Measurements from ENCODE around the gene SPSB4. TPM values are rescaled to one million over a fixed set of nuclear protein-coding genes. Genes with fewer than 3 reads are reported as not detected.
A peak's percentile ranks its signal among the peaks of the same experiment; 100 is the strongest.

SPSB4 gene
- total and polyA plus RNA-seq, 2 of the 8 experiments (the other 6 are each of a cell fraction or from before 2014, with no cell fraction given) = 15.1 to 17.2 TPM

- Histone ChIP-seq H2BK15ac (ENCODE audit: low read length) (no peak overlapping the region), H3K27ac (ENCODE audit: low read depth, low read length) (no peak overlapping the region), H3K36me3 (ENCODE audit: control insufficient read depth in 2 of 4, insufficient read depth in 4 of 4, low read length in 3 of 4) (no peaks in the 10 kb centered on the region), H3K79me2 (ENCODE audit: control insufficient read depth in 1 of 2, insufficient read depth in 2 of 2, low read length in 2 of 2) (peaks cover 0 to 16% of the 10 kb centered on the region in 2 experiments; a peak in 1 of 4 replicates), H4K20me1 (replicated peaks in 1 of 2; ENCODE audit: control insufficient read depth in 1 of 2, insufficient read depth in 2 of 2, low read length in 2 of 2) (no peaks in the 10 kb centered on the region), H3K9me3 (ENCODE audit: insufficient read depth in 2 of 2, low read depth in 1 of 2, low read length in 1 of 2) (no peaks in the 10 kb centered on the region), H3K27me3 (replicated peaks in 1 of 4; ENCODE audit: control insufficient read depth in 3 of 4, extremely low read depth in 1 of 4, insufficient read depth in 3 of 4, low read length in 3 of 4) (no peaks in the 10 kb centered on the region), H2AK5ac (ENCODE audit: low read depth, low read length) (0 out of 2 replicates have a peak overlapping the region, but pooled peaks have one; percentile 9), H2AFZ (ENCODE audit: low read length) (no peak overlapping the region), H2BK12ac (ENCODE audit: low read depth, low read length) (peak overlapping the region; percentile 50; the same call in 1 of the 2 replicates), H3K14ac (ENCODE audit: insufficient read length) (no peak overlapping the region), H2BK120ac (replicated peaks; ENCODE audit: low read depth, low read length) (no peak overlapping the region), H3K4ac (replicated peaks; ENCODE audit: insufficient read length, low read depth, low read length) (no peak overlapping the region), H3K4me1 (replicated peaks in 1 of 4; ENCODE audit: control insufficient read depth in 3 of 4, insufficient read depth in 4 of 4, low read length in 3 of 4) (peaks cover 19 to 50% (median 22%) of the 10 kb centered on the region in 4 experiments), H4K8ac (ENCODE audit: extremely low read depth, insufficient read depth, low read length) (no peak overlapping the region), H3K9ac (replicated peaks in 1 of 4; ENCODE audit: extremely low read depth in 1 of 4, low read depth in 3 of 4, low read length in 3 of 4) (no peak overlapping the region), H2BK20ac (ENCODE audit: low read length) (no peak overlapping the region), H4K5ac (ENCODE audit: insufficient read length, low read depth, low read length) (no peak overlapping the region), H3K56ac (replicated peaks; ENCODE audit: insufficient read length, low read depth, low read length) (no peak overlapping the region), H3K18ac (ENCODE audit: extremely low read depth, low read length) (no peak overlapping the region; the same call in 1 of the 2 replicates), H3K4me2 (ENCODE audit: insufficient read depth in 1 of 2, low read depth in 2 of 2, low read length in 2 of 2) (no peak overlapping the region), H2BK5ac (ENCODE audit: low read depth, low read length) (no peak overlapping the region), H3K79me1 (ENCODE audit: low read depth, low read length) (peaks cover 11% of the 10 kb centered on the region; the same call in 1 of the 2 replicates), H3K4me3 (ENCODE audit: extremely low read depth in 1 of 4, insufficient read depth in 2 of 4, low read depth in 3 of 4, low read length in 4 of 4) (no peak overlapping the region), H3K23ac (ENCODE audit: insufficient read length) (no peak overlapping the region), H3K23me2 (ENCODE audit: low read depth, low read length) (no peaks in the 10 kb centered on the region), H4K91ac (replicated peaks; ENCODE audit: insufficient read length, low read length) (peak overlapping the region; percentile 26)
- DNase-seq (ENCODE audit: low read depth in 1 of 2, low spot score in 2 of 2) (no peak), FAIRE-seq (no peak)
- CTCF ChIA-PET (ENCODE audit: partially characterized antibody) = interaction anchor here (1.0 to 29.1 kb wide), 7 partner anchors 10 to 71 kb away, joined by 3 to 333 read pairs (median 5); partner anchors contain the start of gene SPSB4
- 90% methylated on average over 6 of the region's 6 CpGs; no CpG with 5 or more reads in 1 of the 2 experiments for WGBS, 2 experiments (ENCODE audit: extremely low coverage in 1 of 2, insufficient coverage in 1 of 2, insufficient read length in 1 of 2, insufficient replicate concordance in 2 of 2, low coverage in 1 of 2, low lambda C conversion rate in 2 of 2, missing lambda C conversion rate in 1 of 2)
- POLR2A ChIA-PET (ENCODE audit: partially characterized antibody) = interaction anchor here (0.9 to 3.8 kb wide), 3 partner anchors 8 to 31 kb away, joined by 3 to 20 read pairs (median 3); no protein-coding TSS in a partner anchor
- TF ChIP-seq CTCF (IDR thresholded peaks at IDR 0.05; ENCODE audit: control extremely low read depth in 1 of 3, insufficient read depth in 1 of 3, low read depth in 1 of 3, low read length in 3 of 3) (no peak), ASH2L (IDR thresholded peaks at IDR 0.05; ENCODE audit: low read length) (no peak), RNF2 (IDR thresholded peaks at IDR 0.05; ENCODE audit: borderline replicate concordance, low read depth, low read length, missing control alignments, poor library complexity, severe bottlenecking) (no peak), GABPA (IDR thresholded peaks at IDR 0.05; ENCODE audit: borderline replicate concordance, insufficient read depth, low read length) (no peak), EP300 (IDR thresholded peaks at IDR 0.05; ENCODE audit: borderline replicate concordance in 1 of 2, low read depth in 2 of 2, low read length in 2 of 2) (no peak)
Observed at GRCh38 chr3:141083226-141083625, 32.1 kb downstream of the SPSB4 start.

Data from H1 (cell line).